ENCODE measurements around the gene PDCD6IP. TPM values are rescaled to one million over a fixed set of nuclear protein-coding genes. Genes with fewer than 3 reads are reported as not detected.
"Not testable (repeated sequence)": the region's sequence is repeated elsewhere in the genome, so short reads cannot be mapped to it uniquely, and the experiment has no call there.

The PDCD6IP gene
- total RNA-seq, 1 donor from 2014 or later, result 135 TPM

- H3K4me3 Mint-ChIP-seq, result no peak overlapping the region
- H3K4me1 Mint-ChIP-seq, result peaks cover 24% of the 10 kb centered on the region
- TF ChIP-seq CTCF (IDR thresholded peaks at IDR 0.05; ENCODE audit: unreplicated experiment), result no peak
- no peaks in the 10 kb centered on the region for H3K36me3 Mint-ChIP-seq
- DNase-seq (ENCODE audit: low spot score in 2 of 2, unreplicated experiment in 2 of 2), result no peak
- no peaks in the 10 kb centered on the region for H3K27me3 Mint-ChIP-seq (ENCODE audit: low read depth)
- peaks cover 1% of the 10 kb centered on the region for H3K9me3 Mint-ChIP-seq
- no peak overlapping the region for H3K27ac Mint-ChIP-seq
Measured at GRCh38 chr3:33777996-33778395, 20.4 kb upstream of the PDCD6IP start.

- Mint-ChIP-seq H3K9me3 (peaks cover 4% of the 10 kb centered on the region), H3K4me1 (peaks cover 13% of the 10 kb centered on the region), H3K27ac (no peak overlapping the region), H3K36me3 (no peaks in the 10 kb centered on the region), H3K4me3 (no peak overlapping the region), H3K27me3 (ENCODE audit: low read depth) (no peaks in the 10 kb centered on the region)
- no peak for TF ChIP-seq CTCF (IDR thresholded peaks at IDR 0.05; ENCODE audit: unreplicated experiment)
- DNase-seq (ENCODE audit: low spot score in 2 of 2, unreplicated experiment in 2 of 2), result no peak
Measured at GRCh38 chr3:33779751-33780150, 18.7 kb upstream of the PDCD6IP start.

- not testable (repeated sequence) for H3K36me3 Mint-ChIP-seq; H3K27me3 Mint-ChIP-seq (ENCODE audit: low read depth); DNase-seq (ENCODE audit: low spot score in 2 of 2, unreplicated experiment in 2 of 2); H3K27ac Mint-ChIP-seq; H3K9me3 Mint-ChIP-seq; H3K4me1 Mint-ChIP-seq; H3K4me3 Mint-ChIP-seq
Measured at GRCh38 chr3:33781413-33781812, 17.0 kb upstream of the PDCD6IP start.

GRCh38 chr3:33786565-33787327 lies 11.7 kb upstream of the PDCD6IP start:
- Mint-ChIP-seq H3K27ac (no peak overlapping the region), H3K27me3 (ENCODE audit: low read depth) (peaks cover 16% of the 10 kb centered on the region), H3K4me3 (peak overlapping the region; percentile 57), H3K9me3 (peaks cover 4% of the 10 kb centered on the region), H3K4me1 (peaks cover 9% of the 10 kb centered on the region), H3K36me3 (no peaks in the 10 kb centered on the region)
- TF ChIP-seq CTCF (IDR thresholded peaks at IDR 0.05; ENCODE audit: unreplicated experiment), result no peak
- no peak for DNase-seq (ENCODE audit: low spot score in 2 of 2, unreplicated experiment in 2 of 2)

- Mint-ChIP-seq H3K4me1 (peaks cover 9% of the 10 kb centered on the region), H3K36me3 (no peaks in the 10 kb centered on the region), H3K9me3 (peaks cover 4% of the 10 kb centered on the region), H3K4me3 (peak overlapping the region; percentile 57), H3K27me3 (ENCODE audit: low read depth) (peaks cover 16% of the 10 kb centered on the region), H3K27ac (no peak overlapping the region)
- TF ChIP-seq CTCF (IDR thresholded peaks at IDR 0.05; ENCODE audit: unreplicated experiment), result peak; percentile 49
- DNase-seq (ENCODE audit: low spot score in 2 of 2, unreplicated experiment in 2 of 2), result peak in 1 of 2 experiments; percentile 59
Measured at GRCh38 chr3:33787328-33788009, 11.0 kb upstream of the PDCD6IP start.
